Adrenal gland (tissue), 12 donors: ENCODE data around the gene DYNC2LI1. TPM values are rescaled to one million over a fixed set of nuclear protein-coding genes. Genes with fewer than 3 reads are reported as not detected.

Experiments
- DNase-seq, 7 donors: peaks; one replicate each; pipeline ENCODE4 v3.0.0-alpha.2; 2019 to 2020
- H3K27ac ChIP-seq, 5 donors: fragments of 200-600 bp; sonication (generic) in 4 of 5; 1 replicate in 3 of 5; 2 replicates in 2 of 5; pipeline versions ENCODE4 v1.5.1 to v1.8.0; 2016 to 2020; ENCODE audit warnings: mild to moderate bottlenecking in 1 of 5
- H3K27me3 ChIP-seq: fragments of 200-600 bp; 2 replicates; pipeline ENCODE4 v1.8.0; 2021
- H3K36me3 ChIP-seq, 2 donors: fragments of 200-600 bp; replicated peaks in 1 of 2; 1 replicate in 1 of 2; 2 replicates in 1 of 2; pipeline versions ENCODE4 v1.5.1 to v1.8.0; 2018 to 2022
- H3K4me1 ChIP-seq, 2 donors: fragments of 200-600 bp; replicated peaks in 1 of 2; 1 replicate in 1 of 2; 2 replicates in 1 of 2; pipeline versions ENCODE4 v1.5.1 to v1.8.0; 2018 to 2021
- H3K4me3 ChIP-seq, 4 donors: fragments of 200-600 bp; sonication (generic) in 3 of 4; one replicate each; pipeline ENCODE4 v1.5.1; 2016 to 2018
- H3K9me3 ChIP-seq, 3 donors: fragments of 200-600 bp; sonication (generic) in 1 of 3; replicated peaks in 1 of 3; 1 replicate in 2 of 3; 2 replicates in 1 of 3; pipeline versions ENCODE4 v1.5.1 to v1.8.0; 2016 to 2021
- POLR2A ChIP-seq, 2 donors: fragments of 450-650 bp; IDR thresholded peaks; one replicate each; pipeline ENCODE4 v1.6.1; 2017; ENCODE audit warnings: antibody characterized with exemption in 2 of 2, mild to moderate bottlenecking in 2 of 2, moderate library complexity in 1 of 2
- WGBS, 4 donors: extraction: QIAGEN DNeasy Blood & Tissue Kit in 2 of 4; methylation state at CpG; one replicate each; pipeline versions ENCODE4 v1.1.5 to v1.1.7; 2013 to 2017; 5-methylcytosine and 5-hydroxymethylcytosine counted together
- intact Hi-C, 2 donors: fragments of 100-400 bp; cut with DNase I; formaldehyde crosslinking; loops; one replicate each; pipeline versions ENCODE4 v1.14.1 to v1.15.0; 2022 to 2023
- polyA plus RNA-seq, 3 donors: library from polyadenylated mRNA; stranded (reverse); fragments of 200-250 nt in 2 of 3; fragments of 350-450 nt in 1 of 3; fragmentation: Illumina TruSeq in 1 of 3; extraction: RNeasy Lipid Tissue Mini Kit (QIAGEN cat#74804) in 1 of 3; gene quantifications; one replicate each; pipeline ENCODE4 v1.2.3, GENCODE V29; 2013 to 2014
- small RNA-seq, 2 donors: library from RNA; depleted of rRNA; stranded (forward); fragments of <200 nt; gene quantifications; one replicate each; pipeline ENCODE3, GENCODE V24; 2016
- total RNA-seq, 9 donors: library from RNA; depleted of rRNA in 4 of 9; stranded (reverse); fragments of >200 nt in 4 of 9; fragments of 120-200 nt in 1 of 9; fragmentation: NEBNext Ultra II Directional in 1 of 9; extraction: Animal tissue kit (Norgen Biotek cat#: 25700) in 1 of 9; gene quantifications; one replicate each; pipeline versions ENCODE4 v1.1.0 to v1.2.4, GENCODE V29; 2013 to 2023
- TF ChIP-seq, protein P1 (sequence below), 6 experiments: fragments of 450-650 bp in 4 of 6; fragments of 200-600 bp in 2 of 6; sonication (generic) in 1 of 6; IDR thresholded peaks; 1 replicate in 5 of 6; 2 replicates in 1 of 6; pipeline versions ENCODE4 v1.5.1 to v1.8.0; 2016 to 2021; ENCODE audit warnings: antibody characterized with exemption in 6 of 6, mild to moderate bottlenecking in 2 of 6, moderate library complexity in 1 of 6
- donor health status: healthy with polysubstance abuse.
- donor health status: Bipolar disorder and iron deficiency.
- donor health status: DM: yes; HTN: yes; CAD: no.
- donor health status: DM: no; HTN: no; CAD: no.
- donor health status: DM: no; HTN: no; CAD: no.
- donor health status: DM: yes; HTN: yes; CAD: no.

DYNC2LI1 gene
- total and polyA plus RNA-seq, 12 donors: 16.9 to 80.5 (median 30.5) TPM

- Histone ChIP-seq H3K4me3 (no peak overlapping the region), H3K27me3 (peaks cover 15% of the 10 kb centered on the region), H3K9me3 (no peaks in the 10 kb centered on the region), H3K36me3 (no peaks in the 10 kb centered on the region), H3K4me1 (no peaks in the 10 kb centered on the region), H3K27ac (no peak overlapping the region)
- intact Hi-C loops: no loop called here
- WGBS, 4 donors: 74 to 84% (median 75%) methylated on average over 5 to 10 of the region's 10 CpGs
- DNase-seq: peak in 1 of 7 donors; percentile 38
- TF ChIP-seq, protein P1, sequence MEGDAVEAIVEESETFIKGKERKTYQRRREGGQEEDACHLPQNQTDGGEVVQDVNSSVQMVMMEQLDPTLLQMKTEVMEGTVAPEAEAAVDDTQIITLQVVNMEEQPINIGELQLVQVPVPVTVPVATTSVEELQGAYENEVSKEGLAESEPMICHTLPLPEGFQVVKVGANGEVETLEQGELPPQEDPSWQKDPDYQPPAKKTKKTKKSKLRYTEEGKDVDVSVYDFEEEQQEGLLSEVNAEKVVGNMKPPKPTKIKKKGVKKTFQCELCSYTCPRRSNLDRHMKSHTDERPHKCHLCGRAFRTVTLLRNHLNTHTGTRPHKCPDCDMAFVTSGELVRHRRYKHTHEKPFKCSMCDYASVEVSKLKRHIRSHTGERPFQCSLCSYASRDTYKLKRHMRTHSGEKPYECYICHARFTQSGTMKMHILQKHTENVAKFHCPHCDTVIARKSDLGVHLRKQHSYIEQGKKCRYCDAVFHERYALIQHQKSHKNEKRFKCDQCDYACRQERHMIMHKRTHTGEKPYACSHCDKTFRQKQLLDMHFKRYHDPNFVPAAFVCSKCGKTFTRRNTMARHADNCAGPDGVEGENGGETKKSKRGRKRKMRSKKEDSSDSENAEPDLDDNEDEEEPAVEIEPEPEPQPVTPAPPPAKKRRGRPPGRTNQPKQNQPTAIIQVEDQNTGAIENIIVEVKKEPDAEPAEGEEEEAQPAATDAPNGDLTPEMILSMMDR (IDR thresholded peaks at IDR 0.05): no peak
- no peak for TF ChIP-seq POLR2A (IDR thresholded peaks at IDR 0.05)
These were observed 79.6 kb downstream of the DYNC2LI1 start for GRCh38 chr2:43853141-43854081.

DNA sequence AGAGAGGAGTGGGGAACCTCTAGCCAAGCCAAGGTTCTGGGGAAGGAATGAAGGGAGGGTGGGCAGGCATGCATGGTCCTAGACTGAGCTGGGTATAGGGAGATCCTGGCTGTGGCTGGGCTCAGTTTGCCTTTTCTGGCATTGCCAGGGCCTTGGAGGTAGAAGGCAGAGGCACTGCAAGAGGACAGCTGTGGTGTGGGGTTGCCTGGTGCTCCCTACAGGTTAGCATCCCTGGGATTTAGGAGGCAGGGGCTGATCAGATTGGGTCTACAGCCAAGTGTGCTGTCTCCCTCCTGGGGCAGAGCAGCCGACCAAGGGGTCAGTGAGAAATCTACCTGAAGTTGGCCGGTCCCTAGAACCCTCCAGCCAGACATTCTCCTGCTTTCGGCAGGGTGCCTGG, 80.8 kb downstream of the DYNC2LI1 start:
- intact Hi-C loops: no loop called here
- peak in 1 of 7 donors; percentile 17 for DNase-seq
- no peaks in the 10 kb centered on the region for H3K9me3 ChIP-seq
- H3K36me3 ChIP-seq: no peaks in the 10 kb centered on the region
- WGBS, 4 donors: 80 to 85% (median 83%) methylated on average over 2 to 3 of the region's 3 CpGs
- no peak for TF ChIP-seq POLR2A (IDR thresholded peaks at IDR 0.05)
- TF ChIP-seq, protein P1 (IDR thresholded peaks at IDR 0.05): no peak
- peaks cover 18% of the 10 kb centered on the region for H3K27me3 ChIP-seq
- H3K4me1 ChIP-seq: no peaks in the 10 kb centered on the region
- H3K27ac ChIP-seq: no peak overlapping the region
- H3K4me3 ChIP-seq: no peak overlapping the region

DNA sequence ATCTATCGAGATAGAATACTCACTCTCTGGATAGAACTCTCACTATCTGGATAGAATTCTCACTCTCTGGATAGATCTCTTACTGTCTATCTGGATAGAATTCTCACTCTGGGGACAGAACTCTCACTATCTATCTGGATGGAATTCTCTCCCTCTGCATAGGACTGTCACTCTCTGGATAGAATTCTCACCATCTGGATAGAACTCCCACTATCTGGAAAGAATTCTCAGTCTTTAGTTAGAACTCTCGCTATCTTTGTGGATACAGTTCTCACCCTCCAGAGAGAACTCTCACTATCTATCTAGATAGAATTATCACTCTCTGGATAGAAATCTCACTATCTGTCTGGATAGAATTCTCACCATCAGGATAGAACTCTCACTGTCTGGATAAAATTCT, 81.5 kb downstream of the DYNC2LI1 start:
- 76 to 85% (median 83%) methylated on average over 2 of the region's 2 CpGs for WGBS, 4 donors
- no peak overlapping the region for H3K4me3 ChIP-seq
- intact Hi-C loops: no loop called here
- H3K9me3 ChIP-seq: no peaks in the 10 kb centered on the region
- peaks cover 20% of the 10 kb centered on the region for H3K27me3 ChIP-seq
- DNase-seq: no peak
- no peak overlapping the region for H3K27ac ChIP-seq
- no peaks in the 10 kb centered on the region for H3K4me1 ChIP-seq
- TF ChIP-seq POLR2A (IDR thresholded peaks at IDR 0.05): no peak
- TF ChIP-seq, protein P1 (IDR thresholded peaks at IDR 0.05): no peak
- no peaks in the 10 kb centered on the region for H3K36me3 ChIP-seq

Small RNA genes lying within 50 kb of the gene (small RNA-seq; reads per million reads assigned to genes)
- 0 reads per million in 2 donors for gene RN7SKP66

Other genes with a start within 250 kb of the DYNC2LI1 start
- gene THADA, start 178.0 kb upstream of the DYNC2LI1 start, total RNA-seq: 10 to 100 TPM; 17.8 to 38.4 (median 26.2) TPM
- 10 to 100 TPM; 14.1 to 22.3 (median 18.0) TPM for gene THADA, start 178.0 kb upstream of the DYNC2LI1 start, polyA plus RNA-seq
- gene PLEKHH2, start 136.8 kb upstream of the DYNC2LI1 start, total RNA-seq: 10 to 100 TPM in 2 of 9 donors, 1 to 10 TPM in 7; 1.9 to 18.3 (median 6.3) TPM
- gene PLEKHH2, start 136.8 kb upstream of the DYNC2LI1 start, polyA plus RNA-seq: 1 to 10 TPM; 3.0 to 7.6 (median 5.5) TPM
- 1 to 10 TPM in 7 of 9 donors, under 1 TPM in 2; 0.71 to 4.0 (median 2.0) TPM for gene C1GALT1C1L, start 97.6 kb upstream of the DYNC2LI1 start, total RNA-seq
- 1 to 10 TPM in 2 of 3 donors, under 1 TPM in 1; 0.88 to 3.8 (median 1.3) TPM for gene C1GALT1C1L, start 97.6 kb upstream of the DYNC2LI1 start, polyA plus RNA-seq
- under 1 TPM in 5 of 9 donors, not detected in 4; 0.07 to 0.69 (median 0.28) TPM for gene ABCG5, start 64.8 kb downstream of the DYNC2LI1 start, total RNA-seq
- under 1 TPM; 0.03 to 0.33 (median 0.08) TPM for gene ABCG5, start 64.8 kb downstream of the DYNC2LI1 start, polyA plus RNA-seq
- gene ABCG8, start 64.9 kb downstream of the DYNC2LI1 start, total RNA-seq: under 1 TPM in 5 of 9 donors, not detected in 4; 0.07 to 0.44 (median 0.30) TPM
- under 1 TPM; 0.03 to 0.11 (median 0.08) TPM for gene ABCG8, start 64.9 kb downstream of the DYNC2LI1 start, polyA plus RNA-seq
- 100 to 1,000 TPM in 1 of 9 donors, 10 to 100 TPM in 8; 40.6 to 100 (median 72.6) TPM for gene LRPPRC, start 221.9 kb downstream of the DYNC2LI1 start, total RNA-seq
- 100 to 1,000 TPM in 1 of 3 donors, 10 to 100 TPM in 2; 18.3 to 113 (median 24.6) TPM for gene LRPPRC, start 221.9 kb downstream of the DYNC2LI1 start, polyA plus RNA-seq